ENCODE measurements around the gene CFLAR. TPM values are rescaled to one million over a fixed set of nuclear protein-coding genes. Genes with fewer than 3 reads are reported as not detected.

CFLAR gene
- total and polyA plus RNA-seq, 2 of the 13 experiments (the other 11 are each of a cell fraction or from before 2014, with no cell fraction given): 43.8 to 92.1 TPM

DNA sequence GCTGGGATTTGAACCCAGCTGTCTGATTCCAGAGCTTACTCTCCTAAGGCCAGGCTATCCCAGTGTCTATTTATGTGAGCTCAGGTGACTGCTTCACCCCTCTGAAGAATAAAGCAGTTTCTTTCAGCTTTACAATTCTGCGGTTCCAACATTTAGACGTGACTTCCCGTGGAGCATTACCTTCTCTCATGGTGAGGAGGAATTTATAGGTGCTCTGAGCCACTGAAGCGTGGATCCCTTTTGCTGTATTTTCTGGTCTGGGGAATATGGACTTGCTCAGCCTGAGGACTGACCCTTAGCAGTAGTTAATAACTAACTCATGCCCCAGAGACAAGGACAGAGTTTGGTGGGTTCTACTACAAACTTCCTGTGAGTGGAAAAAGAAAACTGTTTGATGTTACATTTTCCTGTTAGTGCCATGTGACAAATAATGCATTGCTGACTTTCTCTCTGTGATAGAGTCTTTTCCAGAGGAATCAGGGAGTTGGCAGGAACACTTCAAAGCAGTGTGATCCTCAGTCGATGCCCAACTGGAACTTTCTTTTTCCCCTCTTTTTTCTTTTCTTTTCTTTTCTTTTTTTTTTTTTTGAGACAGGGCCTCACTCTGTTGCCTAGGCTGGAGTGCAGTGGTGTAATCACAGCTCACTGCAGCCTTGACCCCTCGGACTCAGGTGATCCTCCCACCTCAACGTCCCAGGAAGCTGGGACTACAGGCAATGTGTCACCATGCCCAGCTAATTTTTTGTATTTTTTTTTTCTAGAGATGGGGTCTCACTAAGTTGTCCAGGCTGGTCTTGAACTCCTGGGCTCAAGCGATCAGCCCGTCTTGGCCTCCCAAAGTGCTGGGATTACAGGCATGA lies 88.9 kb downstream of the CFLAR start (continued):
- TF ChIP-seq ZFP41 (CRISPR knock-in tag; IDR thresholded peaks at IDR 0.05; ENCODE audit: borderline replicate concordance): no peak
- TF ChIP-seq, protein P1, sequence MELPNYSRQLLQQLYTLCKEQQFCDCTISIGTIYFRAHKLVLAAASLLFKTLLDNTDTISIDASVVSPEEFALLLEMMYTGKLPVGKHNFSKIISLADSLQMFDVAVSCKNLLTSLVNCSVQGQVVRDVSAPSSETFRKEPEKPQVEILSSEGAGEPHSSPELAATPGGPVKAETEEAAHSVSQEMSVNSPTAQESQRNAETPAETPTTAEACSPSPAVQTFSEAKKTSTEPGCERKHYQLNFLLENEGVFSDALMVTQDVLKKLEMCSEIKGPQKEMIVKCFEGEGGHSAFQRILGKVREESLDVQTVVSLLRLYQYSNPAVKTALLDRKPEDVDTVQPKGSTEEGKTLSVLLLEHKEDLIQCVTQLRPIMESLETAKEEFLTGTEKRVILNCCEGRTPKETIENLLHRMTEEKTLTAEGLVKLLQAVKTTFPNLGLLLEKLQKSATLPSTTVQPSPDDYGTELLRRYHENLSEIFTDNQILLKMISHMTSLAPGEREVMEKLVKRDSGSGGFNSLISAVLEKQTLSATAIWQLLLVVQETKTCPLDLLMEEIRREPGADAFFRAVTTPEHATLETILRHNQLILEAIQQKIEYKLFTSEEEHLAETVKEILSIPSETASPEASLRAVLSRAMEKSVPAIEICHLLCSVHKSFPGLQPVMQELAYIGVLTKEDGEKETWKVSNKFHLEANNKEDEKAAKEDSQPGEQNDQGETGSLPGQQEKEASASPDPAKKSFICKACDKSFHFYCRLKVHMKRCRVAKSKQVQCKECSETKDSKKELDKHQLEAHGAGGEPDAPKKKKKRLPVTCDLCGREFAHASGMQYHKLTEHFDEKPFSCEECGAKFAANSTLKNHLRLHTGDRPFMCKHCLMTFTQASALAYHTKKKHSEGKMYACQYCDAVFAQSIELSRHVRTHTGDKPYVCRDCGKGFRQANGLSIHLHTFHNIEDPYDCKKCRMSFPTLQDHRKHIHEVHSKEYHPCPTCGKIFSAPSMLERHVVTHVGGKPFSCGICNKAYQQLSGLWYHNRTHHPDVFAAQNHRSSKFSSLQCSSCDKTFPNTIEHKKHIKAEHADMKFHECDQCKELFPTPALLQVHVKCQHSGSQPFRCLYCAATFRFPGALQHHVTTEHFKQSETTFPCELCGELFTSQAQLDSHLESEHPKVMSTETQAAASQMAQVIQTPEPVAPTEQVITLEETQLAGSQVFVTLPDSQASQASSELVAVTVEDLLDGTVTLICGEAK (IDR thresholded peaks at IDR 0.05): no peak
- TF ChIP-seq, protein P1 (CRISPR knock-in tag; IDR thresholded peaks at IDR 0.05): peak; percentile 77; the same call in 1 of the 2 replicates
- TF ChIP-seq ZNF7 (CRISPR knock-in tag; IDR thresholded peaks at IDR 0.05): peak; percentile 88
- no peak for TF ChIP-seq ONECUT2 (CRISPR knock-in tag; IDR thresholded peaks at IDR 0.05)
- TF ChIP-seq, protein P2, sequence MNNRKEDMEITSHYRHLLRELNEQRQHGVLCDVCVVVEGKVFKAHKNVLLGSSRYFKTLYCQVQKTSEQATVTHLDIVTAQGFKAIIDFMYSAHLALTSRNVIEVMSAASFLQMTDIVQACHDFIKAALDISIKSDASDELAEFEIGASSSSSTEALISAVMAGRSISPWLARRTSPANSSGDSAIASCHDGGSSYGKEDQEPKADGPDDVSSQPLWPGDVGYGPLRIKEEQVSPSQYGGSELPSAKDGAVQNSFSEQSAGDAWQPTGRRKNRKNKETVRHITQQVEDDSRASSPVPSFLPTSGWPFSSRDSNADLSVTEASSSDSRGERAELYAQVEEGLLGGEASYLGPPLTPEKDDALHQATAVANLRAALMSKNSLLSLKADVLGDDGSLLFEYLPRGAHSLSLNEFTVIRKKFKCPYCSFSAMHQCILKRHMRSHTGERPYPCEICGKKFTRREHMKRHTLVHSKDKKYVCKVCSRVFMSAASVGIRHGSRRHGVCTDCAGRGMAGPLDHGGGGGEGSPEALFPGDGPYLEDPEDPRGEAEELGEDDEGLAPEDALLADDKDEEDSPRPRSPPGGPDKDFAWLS (CRISPR knock-in tag; IDR thresholded peaks at IDR 0.05; ENCODE audit: borderline replicate concordance): no peak
- TF ChIP-seq LCORL (IDR thresholded peaks at IDR 0.05): peak; percentile 63; the same call in 1 of the 2 replicates
- peak; percentile 72; the same call in 1 of the 2 replicates for TF ChIP-seq LCORL (CRISPR knock-in tag; IDR thresholded peaks at IDR 0.05)
- TF ChIP-seq, protein P3, sequence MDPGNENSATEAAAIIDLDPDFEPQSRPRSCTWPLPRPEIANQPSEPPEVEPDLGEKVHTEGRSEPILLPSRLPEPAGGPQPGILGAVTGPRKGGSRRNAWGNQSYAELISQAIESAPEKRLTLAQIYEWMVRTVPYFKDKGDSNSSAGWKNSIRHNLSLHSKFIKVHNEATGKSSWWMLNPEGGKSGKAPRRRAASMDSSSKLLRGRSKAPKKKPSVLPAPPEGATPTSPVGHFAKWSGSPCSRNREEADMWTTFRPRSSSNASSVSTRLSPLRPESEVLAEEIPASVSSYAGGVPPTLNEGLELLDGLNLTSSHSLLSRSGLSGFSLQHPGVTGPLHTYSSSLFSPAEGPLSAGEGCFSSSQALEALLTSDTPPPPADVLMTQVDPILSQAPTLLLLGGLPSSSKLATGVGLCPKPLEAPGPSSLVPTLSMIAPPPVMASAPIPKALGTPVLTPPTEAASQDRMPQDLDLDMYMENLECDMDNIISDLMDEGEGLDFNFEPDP (CRISPR knock-in tag; conservative IDR thresholded peaks at IDR 0.05): 0 out of 2 replicates have a peak, but pooled peaks have one; percentile 57
- TF ChIP-seq, protein P4, sequence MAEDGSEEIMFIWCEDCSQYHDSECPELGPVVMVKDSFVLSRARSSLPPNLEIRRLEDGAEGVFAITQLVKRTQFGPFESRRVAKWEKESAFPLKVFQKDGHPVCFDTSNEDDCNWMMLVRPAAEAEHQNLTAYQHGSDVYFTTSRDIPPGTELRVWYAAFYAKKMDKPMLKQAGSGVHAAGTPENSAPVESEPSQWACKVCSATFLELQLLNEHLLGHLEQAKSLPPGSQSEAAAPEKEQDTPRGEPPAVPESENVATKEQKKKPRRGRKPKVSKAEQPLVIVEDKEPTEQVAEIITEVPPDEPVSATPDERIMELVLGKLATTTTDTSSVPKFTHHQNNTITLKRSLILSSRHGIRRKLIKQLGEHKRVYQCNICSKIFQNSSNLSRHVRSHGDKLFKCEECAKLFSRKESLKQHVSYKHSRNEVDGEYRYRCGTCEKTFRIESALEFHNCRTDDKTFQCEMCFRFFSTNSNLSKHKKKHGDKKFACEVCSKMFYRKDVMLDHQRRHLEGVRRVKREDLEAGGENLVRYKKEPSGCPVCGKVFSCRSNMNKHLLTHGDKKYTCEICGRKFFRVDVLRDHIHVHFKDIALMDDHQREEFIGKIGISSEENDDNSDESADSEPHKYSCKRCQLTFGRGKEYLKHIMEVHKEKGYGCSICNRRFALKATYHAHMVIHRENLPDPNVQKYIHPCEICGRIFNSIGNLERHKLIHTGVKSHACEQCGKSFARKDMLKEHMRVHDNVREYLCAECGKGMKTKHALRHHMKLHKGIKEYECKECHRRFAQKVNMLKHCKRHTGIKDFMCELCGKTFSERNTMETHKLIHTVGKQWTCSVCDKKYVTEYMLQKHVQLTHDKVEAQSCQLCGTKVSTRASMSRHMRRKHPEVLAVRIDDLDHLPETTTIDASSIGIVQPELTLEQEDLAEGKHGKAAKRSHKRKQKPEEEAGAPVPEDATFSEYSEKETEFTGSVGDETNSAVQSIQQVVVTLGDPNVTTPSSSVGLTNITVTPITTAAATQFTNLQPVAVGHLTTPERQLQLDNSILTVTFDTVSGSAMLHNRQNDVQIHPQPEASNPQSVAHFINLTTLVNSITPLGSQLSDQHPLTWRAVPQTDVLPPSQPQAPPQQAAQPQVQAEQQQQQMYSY (CRISPR knock-in tag; IDR thresholded peaks at IDR 0.05): no peak; the same call in 1 of the 2 replicates
- TF ChIP-seq HMGA1 (CRISPR knock-in tag; conservative IDR thresholded peaks at IDR 0.05): no peak
- TF ChIP-seq NCOA2 (CRISPR knock-in tag; IDR thresholded peaks at IDR 0.05): peak; percentile 84
